Lung (tissue), 12 donors: ENCODE data around the gene GBP5. TPM values are rescaled to one million over a fixed set of nuclear protein-coding genes. Genes with fewer than 3 reads are reported as not detected.
"Not testable (repeated sequence)": the region's sequence is repeated elsewhere in the genome, so short reads cannot be mapped to it uniquely, and the experiment has no call there.

Source experiments
- ATAC-seq: fragments of 200-7000 bp; cut with Tn5 transposase; one replicate; pipeline ENCODE4 v1.9.1; 2020; ENCODE audit warnings: moderate number of reproducible peaks; ENCODE audit not compliant: insufficient read depth, low FRiP score
- DNase-seq, 3 donors: peaks; one replicate each; pipeline ENCODE4 v3.0.0-alpha.2; 2013 to 2017
- H3K27ac ChIP-seq, 2 donors: one replicate each; pipeline ENCODE4 v1.5.1; 2013; ENCODE audit warnings: mild to moderate bottlenecking in 2 of 2, moderate library complexity in 2 of 2, control low read depth in 1 of 2, inconsistent platforms in 1 of 2, low read depth in 1 of 2, low read length in 1 of 2
- H3K27me3 ChIP-seq, 3 donors: one replicate each; pipeline ENCODE4 v1.5.1; 2013; ENCODE audit warnings: low read length in 2 of 3; ENCODE audit not compliant: control insufficient read depth in 3 of 3, insufficient read depth in 3 of 3
- H3K36me3 ChIP-seq, 4 donors: one replicate each; pipeline ENCODE4 v1.5.1; 2013; ENCODE audit warnings: low read length in 4 of 4, mild to moderate bottlenecking in 1 of 4, moderate library complexity in 1 of 4; ENCODE audit not compliant: control insufficient read depth in 4 of 4, insufficient read depth in 4 of 4
- H3K4me1 ChIP-seq, 5 donors: one replicate each; pipeline ENCODE4 v1.5.1; 2013; ENCODE audit warnings: low read length in 5 of 5, mild to moderate bottlenecking in 2 of 5, moderate library complexity in 1 of 5; ENCODE audit not compliant: control insufficient read depth in 5 of 5, insufficient read depth in 5 of 5
- H3K4me3 ChIP-seq: one replicate; pipeline ENCODE4 v1.5.1; 2013; ENCODE audit warnings: mild to moderate bottlenecking, control low read depth, moderate library complexity
- H3K9ac ChIP-seq, 2 donors: one replicate each; pipeline ENCODE4 v1.5.1; 2013; ENCODE audit warnings: low read length in 2 of 2, control low read depth in 1 of 2; ENCODE audit not compliant: insufficient read depth in 1 of 2
- H3K9me3 ChIP-seq, 4 donors: one replicate each; pipeline ENCODE4 v1.5.1; 2013; ENCODE audit warnings: low read length in 3 of 4, mild to moderate bottlenecking in 1 of 4, moderate library complexity in 1 of 4; ENCODE audit not compliant: control insufficient read depth in 4 of 4, insufficient read depth in 3 of 4
- CTCF ChIP-seq: IDR thresholded peaks from 2 replicates; pipeline ENCODE4 v1.5.1; 2012; ENCODE audit warnings: mild to moderate bottlenecking; ENCODE audit errors: control extremely low read depth, extremely low read depth
- WGBS, 2 donors: extraction: QIAGEN DNeasy Blood & Tissue Kit; methylation state at CpG; one replicate each; pipeline ENCODE4 v1.1.7; 2013; 5-methylcytosine and 5-hydroxymethylcytosine counted together
- polyA plus RNA-seq, 2 donors: library from polyadenylated mRNA; stranded (reverse); fragments of 200-250 nt; gene quantifications; one replicate each; pipeline ENCODE4 v1.2.1, GENCODE V29; 2013
- total RNA-seq, 2 donors: library from RNA; depleted of rRNA in 1 of 2; stranded (reverse); fragments of >200 nt in 1 of 2; gene quantifications; one replicate each; pipeline ENCODE4 v1.2.1, GENCODE V29; 2014 to 2021
- donor health status: control.
- donor health status: control.
- donor health status: Bipolar disorder and iron deficiency.
- donor health status: healthy.
- donor health status: DM: yes; HTN: yes; CAD: no.

Gene GBP5
- total and polyA plus RNA-seq, 4 donors, result 1.7 to 35.7 (median 5.0) TPM

- Histone ChIP-seq H3K4me3 (no peak overlapping the region), H3K9me3 (peaks cover 0 to 3% (median 0%) of the 10 kb centered on the region in 4 donors), H3K4me1 (peaks cover 0 to 3% (median 0%) of the 10 kb centered on the region in 5 donors), H3K36me3 (no peaks in the 10 kb centered on the region), H3K27ac (no peak overlapping the region), H3K9ac (no peak overlapping the region), H3K27me3 (no peaks in the 10 kb centered on the region)
- DNase-seq (no peak), ATAC-seq (no peak)
- TF ChIP-seq CTCF, result no peak
- WGBS, 2 donors, result 85 to 96% methylated on average over 2 of the region's 2 CpGs
Observed at GRCh38 chr1:89305493-89305892, 32.8 kb upstream of the GBP5 start.

- TF ChIP-seq CTCF, result no peak
- Histone ChIP-seq H3K9me3 (peaks cover 0 to 3% (median 0%) of the 10 kb centered on the region in 4 donors), H3K36me3 (no peaks in the 10 kb centered on the region), H3K4me1 (no peaks in the 10 kb centered on the region), H3K27ac (no peak overlapping the region), H3K4me3 (no peak overlapping the region), H3K9ac (no peak overlapping the region), H3K27me3 (no peaks in the 10 kb centered on the region)
- ATAC-seq (no peak), DNase-seq (no peak)
- WGBS, 2 donors, result 93 to 96% methylated on average over 2 of the region's 2 CpGs
Observed at GRCh38 chr1:89304572-89305230, 32.0 kb upstream of the GBP5 start.

- DNase-seq, result no peak
- Histone ChIP-seq H3K27ac (no peak overlapping the region), H3K4me3 (no peak overlapping the region), H3K9me3 (peaks cover 0 to 3% (median 0%) of the 10 kb centered on the region in 4 donors), H3K9ac (no peak overlapping the region), H3K4me1 (no peaks in the 10 kb centered on the region), H3K27me3 (no peaks in the 10 kb centered on the region), H3K36me3 (no peaks in the 10 kb centered on the region)
- WGBS, 2 donors, result 92 to 97% methylated on average over 25 of the region's 25 CpGs
- TF ChIP-seq CTCF, result no peak
- no peak for ATAC-seq
Observed at GRCh38 chr1:89302697-89303332, 30.2 kb upstream of the GBP5 start.

GRCh38 chr1:89299739-89300463 is 27.2 kb upstream of the GBP5 start:
- WGBS, 2 donors, result 38 to 44% methylated on average over 3 of the region's 3 CpGs
- H3K27ac ChIP-seq, H3K4me3 ChIP-seq, H3K27me3 ChIP-seq, H3K9me3 ChIP-seq, DNase-seq, H3K9ac ChIP-seq, ATAC-seq, H3K36me3 ChIP-seq, H3K4me1 ChIP-seq: not testable (repeated sequence)
